Lower leg skin (tissue), 4 donors: ENCODE data around the gene EHD3. TPM values are rescaled to one million over a fixed set of nuclear protein-coding genes. Genes with fewer than 3 reads are reported as not detected.
A peak's percentile ranks its signal among the peaks of the same experiment; 100 is the strongest.

Experiments used
- DNase-seq, 2 donors: peaks; one replicate each; pipeline ENCODE4 v3.0.0-alpha.2; 2019; ENCODE audit warnings: low spot score in 2 of 2
- H3K4me3 ChIP-seq: fragments of 200-600 bp; sonication (generic); 2 replicates; pipeline ENCODE4 v1.5.1; 2017; ENCODE audit warnings: mild to moderate bottlenecking, low read depth; ENCODE audit not compliant: poor library complexity, severe bottlenecking
- CTCF ChIP-seq, 3 donors: fragments of 450-650 bp; IDR thresholded peaks; one replicate each; pipeline ENCODE4 v1.5.1; 2016; ENCODE audit warnings: antibody characterized with exemption in 3 of 3, mild to moderate bottlenecking in 3 of 3, moderate library complexity in 2 of 3
- POLR2A ChIP-seq, 2 donors: fragments of 450-650 bp; IDR thresholded peaks; one replicate each; pipeline ENCODE4 v1.6.1; 2016 to 2017; ENCODE audit warnings: antibody characterized with exemption in 2 of 2, mild to moderate bottlenecking in 1 of 2, moderate library complexity in 1 of 2
- WGBS, 2 donors: methylation state at CpG; one replicate each; pipeline ENCODE4 v1.1.5; 2018; 5-methylcytosine and 5-hydroxymethylcytosine counted together
- intact Hi-C: fragments of 100-400 bp; cut with DNase I; formaldehyde crosslinking; loops from one replicate; pipeline ENCODE4 v1.15.0; 2023; ENCODE audit warnings: low total_unique reads
- total RNA-seq, 4 donors: library from RNA; depleted of rRNA; stranded (reverse); fragments of >200 nt; gene quantifications; one replicate each; pipeline ENCODE4 v1.1.0, GENCODE V29; 2016

EHD3 gene
- total RNA-seq, 4 donors from 2014 or later, result 2.8 to 4.3 (median 3.5) TPM

- WGBS, 2 donors, result 64 to 76% methylated on average over 4 of the region's 4 CpGs
- intact Hi-C loops, result no loop called here
- TF ChIP-seq POLR2A (IDR thresholded peaks at IDR 0.05), result no peak
- TF ChIP-seq CTCF (IDR thresholded peaks at IDR 0.05), result no peak
- DNase-seq, result no peak
- H3K4me3 ChIP-seq, result no peak overlapping the region
Observed at GRCh38 chr2:31299547-31299946, 65.6 kb downstream of the EHD3 start.

- no peak for DNase-seq
- no peak for TF ChIP-seq CTCF (IDR thresholded peaks at IDR 0.05)
- no peak for TF ChIP-seq POLR2A (IDR thresholded peaks at IDR 0.05)
- no peak overlapping the region for H3K4me3 ChIP-seq
- intact Hi-C loops, result no loop called here
Observed at GRCh38 chr2:31300309-31300708, 66.4 kb downstream of the EHD3 start.

- WGBS, 2 donors, result 32 to 35% methylated on average over 9 of the region's 9 CpGs
- intact Hi-C loops, result no loop called here
- peak in 1 of 2 donors; percentile 31 for DNase-seq
Observed at GRCh38 chr2:31302940-31303563, 69.1 kb downstream of the EHD3 start.

GRCh38 chr2:31304816-31305215 is 70.9 kb downstream of the EHD3 start:
- DNase-seq, result no peak
- intact Hi-C loops, result no loop called here

More at GRCh38 chr2:31302940-31303563, 69.1 kb downstream of the EHD3 start:
- H3K4me3 ChIP-seq, result no peak overlapping the region
- TF ChIP-seq POLR2A (IDR thresholded peaks at IDR 0.05) (no peak), CTCF (IDR thresholded peaks at IDR 0.05) (no peak)

GRCh38 chr2:31312898-31313297 is 78.9 kb downstream of the EHD3 start:
- TF ChIP-seq POLR2A (IDR thresholded peaks at IDR 0.05), result no peak
- no peak for TF ChIP-seq CTCF (IDR thresholded peaks at IDR 0.05)
- intact Hi-C loops, result no loop called here
- no peak for DNase-seq
- H3K4me3 ChIP-seq, result no peak overlapping the region
- 75 to 94% methylated on average over 3 of the region's 3 CpGs for WGBS, 2 donors

More at GRCh38 chr2:31304816-31305215, 70.9 kb downstream of the EHD3 start:
- TF ChIP-seq CTCF (IDR thresholded peaks at IDR 0.05) (no peak), POLR2A (IDR thresholded peaks at IDR 0.05) (no peak)
- WGBS, 2 donors, result 85 to 90% methylated on average over 2 of the region's 2 CpGs
- no peak overlapping the region for H3K4me3 ChIP-seq

GRCh38 chr2:31314761-31315160 is 80.8 kb downstream of the EHD3 start:
- 81 to 91% methylated on average over 2 of the region's 2 CpGs for WGBS, 2 donors
- intact Hi-C loops, result no loop called here
- TF ChIP-seq POLR2A (IDR thresholded peaks at IDR 0.05), result no peak
- no peak for TF ChIP-seq CTCF (IDR thresholded peaks at IDR 0.05)
- DNase-seq, result no peak
- H3K4me3 ChIP-seq, result no peak overlapping the region
